Measurements from ENCODE around the gene ZNF155.

Gene ZNF155

GRCh38 chr19:43983544-43983911, 460 bp upstream of the ZNF155 start:
- Mint-ChIP-seq H3K4me1 (no peaks in the 10 kb centered on the region), H3K9me3 (peaks cover under 1% of the 10 kb centered on the region), H3K4me3 (peak overlapping the region; percentile 72), H3K27me3 (no peaks in the 10 kb centered on the region), H3K27ac (peak overlapping the region; percentile 84), H3K36me3 (peaks cover 20% of the 10 kb centered on the region)
- ATAC-seq = peak; percentile 31

- Mint-ChIP-seq H3K4me3 (peak overlapping the region; percentile 91), H3K36me3 (peaks cover 31% of the 10 kb centered on the region), H3K4me1 (no peaks in the 10 kb centered on the region), H3K9me3 (peaks cover 4% of the 10 kb centered on the region), H3K27ac (peak overlapping the region; percentile 84), H3K27me3 (no peaks in the 10 kb centered on the region)
- ATAC-seq = peak; percentile 12
These were observed 656 bp downstream of the ZNF155 start for GRCh38 chr19:43984687-43985000.

GRCh38 chr19:43997631-43998290, 13.8 kb downstream of the ZNF155 start:
- Mint-ChIP-seq H3K36me3 (peaks cover 58% of the 10 kb centered on the region), H3K27me3 (no peaks in the 10 kb centered on the region), H3K27ac (no peak overlapping the region), H3K9me3 (peaks cover 18% of the 10 kb centered on the region), H3K4me3 (no peak overlapping the region), H3K4me1 (peaks cover 9% of the 10 kb centered on the region)
- ATAC-seq = no peak

GRCh38 chr19:44002212-44002565, 18.2 kb downstream of the ZNF155 start:
- Mint-ChIP-seq H3K36me3 (peaks cover 39% of the 10 kb centered on the region), H3K27ac (peak overlapping the region; percentile 93), H3K4me1 (peaks cover 16% of the 10 kb centered on the region), H3K4me3 (peak overlapping the region; percentile 98), H3K9me3 (peaks cover 18% of the 10 kb centered on the region), H3K27me3 (no peaks in the 10 kb centered on the region)
- ATAC-seq = no peak

- peaks cover 16% of the 10 kb centered on the region for H3K4me1 Mint-ChIP-seq
- peaks cover 24% of the 10 kb centered on the region for H3K9me3 Mint-ChIP-seq
- peaks cover 39% of the 10 kb centered on the region for H3K36me3 Mint-ChIP-seq
- peak; percentile 96 for ATAC-seq
- peak within 1 kb of the TSS; percentile 98 for H3K4me3 Mint-ChIP-seq
- H3K27ac Mint-ChIP-seq = peak within 1 kb of the TSS; percentile 93
- H3K27me3 Mint-ChIP-seq = no peaks in the 10 kb centered on the region
These were observed 18.8 kb downstream of the ZNF155 start, which contains the start of gene ZNF230 for GRCh38 chr19:44002566-44003460. TSS of gene ZNF230 (plus strand) at chr19:44002957. CDS start at chr19:44007079, 4,122 bp downstream.

- H3K36me3 Mint-ChIP-seq = peaks cover 39% of the 10 kb centered on the region
- peak overlapping the region; percentile 98 for H3K4me3 Mint-ChIP-seq
- H3K27me3 Mint-ChIP-seq = no peaks in the 10 kb centered on the region
- peak overlapping the region; percentile 93 for H3K27ac Mint-ChIP-seq
- peaks cover 16% of the 10 kb centered on the region for H3K4me1 Mint-ChIP-seq
- H3K9me3 Mint-ChIP-seq = peaks cover 18% of the 10 kb centered on the region
- ATAC-seq = peak; percentile 67
These were observed 19.5 kb downstream of the ZNF155 start for GRCh38 chr19:44003461-44004009.

- H3K9me3 Mint-ChIP-seq = peaks cover 30% of the 10 kb centered on the region
- H3K36me3 Mint-ChIP-seq = peaks cover 59% of the 10 kb centered on the region
- H3K4me1 Mint-ChIP-seq = peaks cover 16% of the 10 kb centered on the region
- no peak overlapping the region for H3K27ac Mint-ChIP-seq
- H3K4me3 Mint-ChIP-seq = no peak overlapping the region
- no peaks in the 10 kb centered on the region for H3K27me3 Mint-ChIP-seq
- ATAC-seq = no peak
These were observed 22.0 kb downstream of the ZNF155 start for GRCh38 chr19:44005973-44006372.

GRCh38 chr19:44007473-44007872, 23.5 kb downstream of the ZNF155 start:
- Mint-ChIP-seq H3K36me3 (peaks cover 74% of the 10 kb centered on the region), H3K27ac (no peak overlapping the region), H3K4me1 (peaks cover 10% of the 10 kb centered on the region), H3K4me3 (no peak overlapping the region), H3K9me3 (peaks cover 35% of the 10 kb centered on the region), H3K27me3 (no peaks in the 10 kb centered on the region)
- no peak for ATAC-seq

- no peaks in the 10 kb centered on the region for H3K4me1 Mint-ChIP-seq
- H3K4me3 Mint-ChIP-seq = no peak overlapping the region
- H3K27me3 Mint-ChIP-seq = no peaks in the 10 kb centered on the region
- peaks cover 42% of the 10 kb centered on the region for H3K9me3 Mint-ChIP-seq
- no peak overlapping the region for H3K27ac Mint-ChIP-seq
- peaks cover 80% of the 10 kb centered on the region for H3K36me3 Mint-ChIP-seq
- no peak for ATAC-seq
These were observed 26.5 kb downstream of the ZNF155 start for GRCh38 chr19:44010468-44010867.

- Mint-ChIP-seq H3K27ac (no peak overlapping the region), H3K36me3 (peaks cover 9% of the 10 kb centered on the region), H3K4me1 (peaks cover 1% of the 10 kb centered on the region), H3K4me3 (no peak overlapping the region), H3K9me3 (peaks cover 27% of the 10 kb centered on the region), H3K27me3 (peaks cover 19% of the 10 kb centered on the region)
- no peak for ATAC-seq
These were observed 35.5 kb downstream of the ZNF155 start for GRCh38 chr19:44019498-44019897.

- no peak for ATAC-seq
- H3K4me3 Mint-ChIP-seq = no peak overlapping the region
- peaks cover 25% of the 10 kb centered on the region for H3K9me3 Mint-ChIP-seq
- H3K27me3 Mint-ChIP-seq = peaks cover 19% of the 10 kb centered on the region
- peaks cover 22% of the 10 kb centered on the region for H3K36me3 Mint-ChIP-seq
- no peak overlapping the region for H3K27ac Mint-ChIP-seq
- peaks cover 18% of the 10 kb centered on the region for H3K4me1 Mint-ChIP-seq
These were observed 37.2 kb downstream of the ZNF155 start for GRCh38 chr19:44021221-44021620.

GRCh38 chr19:44024900-44025216, 40.9 kb downstream of the ZNF155 start:
- no peak for ATAC-seq
- Mint-ChIP-seq H3K4me1 (peaks cover 18% of the 10 kb centered on the region), H3K27ac (peak overlapping the region; percentile 91), H3K9me3 (peaks cover 22% of the 10 kb centered on the region), H3K27me3 (peaks cover 5% of the 10 kb centered on the region), H3K36me3 (peaks cover 50% of the 10 kb centered on the region), H3K4me3 (peak overlapping the region; percentile 100)

GRCh38 chr19:44025217-44025936, 41.4 kb downstream of the ZNF155 start, which contains the start of gene ZNF222:
TSS of gene ZNF222 (plus strand) at chr19:44025379. CDS start at chr19:44025437, 58 bp downstream.
- Mint-ChIP-seq H3K27me3 (no peaks in the 10 kb centered on the region), H3K27ac (peak within 1 kb of the TSS; percentile 91), H3K4me1 (peaks cover 18% of the 10 kb centered on the region), H3K9me3 (peaks cover 19% of the 10 kb centered on the region), H3K4me3 (peak within 1 kb of the TSS; percentile 100), H3K36me3 (peaks cover 55% of the 10 kb centered on the region)
- peak; percentile 99 for ATAC-seq

GRCh38 chr19:44026622-44027021, 42.6 kb downstream of the ZNF155 start:
- H3K4me3 Mint-ChIP-seq = no peak overlapping the region
- no peaks in the 10 kb centered on the region for H3K27me3 Mint-ChIP-seq
- H3K36me3 Mint-ChIP-seq = peaks cover 67% of the 10 kb centered on the region
- H3K4me1 Mint-ChIP-seq = peaks cover 18% of the 10 kb centered on the region
- H3K9me3 Mint-ChIP-seq = peaks cover 19% of the 10 kb centered on the region
- H3K27ac Mint-ChIP-seq = no peak overlapping the region
- no peak for ATAC-seq

GRCh38 chr19:44032001-44032610, 48.1 kb downstream of the ZNF155 start:
- Mint-ChIP-seq H3K36me3 (peaks cover 79% of the 10 kb centered on the region), H3K9me3 (peaks cover 47% of the 10 kb centered on the region), H3K4me3 (no peak overlapping the region), H3K27ac (no peak overlapping the region), H3K27me3 (no peaks in the 10 kb centered on the region), H3K4me1 (no peaks in the 10 kb centered on the region)
- no peak for ATAC-seq
